Measurements from ENCODE around the gene APMAP. TPM values are rescaled to one million over a fixed set of nuclear protein-coding genes. Genes with fewer than 3 reads are reported as not detected.

The APMAP gene
- total and polyA plus RNA-seq, 2 experiments from 2014 or later, result 110 to 123 TPM

DNA sequence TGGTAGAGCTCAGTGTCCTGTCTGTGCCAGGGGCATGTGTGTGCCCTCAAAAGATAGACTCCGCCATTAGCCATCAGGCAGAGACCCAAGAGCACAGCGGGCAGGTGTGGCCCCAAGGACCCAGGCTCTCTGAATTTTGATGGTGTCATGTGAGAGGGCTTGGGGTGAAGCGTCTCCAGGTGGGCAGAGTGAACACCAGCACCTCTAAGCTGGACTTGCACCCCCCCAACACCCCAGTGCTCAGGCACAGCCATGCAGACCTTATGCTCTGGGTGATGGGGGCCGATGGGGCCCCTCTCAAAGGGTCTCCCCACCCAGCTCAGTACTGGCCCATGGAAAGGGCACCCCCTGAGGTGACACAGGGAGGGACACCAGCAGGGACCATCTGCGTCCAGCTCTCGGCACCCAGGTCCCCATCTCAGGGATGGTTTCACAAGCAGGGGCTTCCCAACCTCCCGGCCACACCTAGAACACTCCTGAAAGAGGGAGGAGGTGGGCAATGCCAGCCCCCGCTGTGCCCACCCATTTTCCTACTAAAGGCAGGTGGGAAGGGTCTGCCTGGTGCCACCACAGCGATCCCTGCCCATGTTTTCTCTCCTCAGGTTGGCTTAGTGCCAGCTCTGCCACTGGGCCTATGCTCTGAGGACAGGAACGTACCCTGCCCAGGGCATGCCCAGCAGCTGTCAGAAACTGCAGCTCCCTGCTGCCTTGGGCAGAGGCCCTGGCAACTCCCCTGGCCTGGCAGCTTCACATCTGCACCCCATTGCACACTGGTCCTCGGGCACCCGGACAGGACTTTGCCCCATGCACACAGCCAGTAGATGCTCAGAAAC, 40.0 kb downstream of the APMAP start:
- H2AFZ ChIP-seq, result no peak overlapping the region
- WGBS (ENCODE audit: low lambda C conversion rate, missing lambda C conversion rate), result 89% methylated on average over 12 of the region's 12 CpGs
- H3K27ac ChIP-seq, result no peak overlapping the region
- no peaks in the 10 kb centered on the region for H3K9me3 ChIP-seq (ENCODE audit: low read depth)
- H3K27me3 ChIP-seq, result no peaks in the 10 kb centered on the region
- no peaks in the 10 kb centered on the region for H3K9me2 ChIP-seq (replicated peaks; ENCODE audit: insufficient read depth)
- no peaks in the 10 kb centered on the region for H3K36me3 ChIP-seq (replicated peaks; ENCODE audit: insufficient read depth, low read depth)
- H3K4me1 ChIP-seq (ENCODE audit: insufficient read depth), result no peaks in the 10 kb centered on the region
- H3K4me3 ChIP-seq, result no peak overlapping the region
- TF ChIP-seq EZH2 (IDR thresholded peaks at IDR 0.05; ENCODE audit: borderline replicate concordance) (no peak), EZH2phosphoT487 (IDR thresholded peaks at IDR 0.05; ENCODE audit: low read depth, severe bottlenecking, unreplicated experiment) (no peak)
- TF ChIP-seq, protein P1, sequence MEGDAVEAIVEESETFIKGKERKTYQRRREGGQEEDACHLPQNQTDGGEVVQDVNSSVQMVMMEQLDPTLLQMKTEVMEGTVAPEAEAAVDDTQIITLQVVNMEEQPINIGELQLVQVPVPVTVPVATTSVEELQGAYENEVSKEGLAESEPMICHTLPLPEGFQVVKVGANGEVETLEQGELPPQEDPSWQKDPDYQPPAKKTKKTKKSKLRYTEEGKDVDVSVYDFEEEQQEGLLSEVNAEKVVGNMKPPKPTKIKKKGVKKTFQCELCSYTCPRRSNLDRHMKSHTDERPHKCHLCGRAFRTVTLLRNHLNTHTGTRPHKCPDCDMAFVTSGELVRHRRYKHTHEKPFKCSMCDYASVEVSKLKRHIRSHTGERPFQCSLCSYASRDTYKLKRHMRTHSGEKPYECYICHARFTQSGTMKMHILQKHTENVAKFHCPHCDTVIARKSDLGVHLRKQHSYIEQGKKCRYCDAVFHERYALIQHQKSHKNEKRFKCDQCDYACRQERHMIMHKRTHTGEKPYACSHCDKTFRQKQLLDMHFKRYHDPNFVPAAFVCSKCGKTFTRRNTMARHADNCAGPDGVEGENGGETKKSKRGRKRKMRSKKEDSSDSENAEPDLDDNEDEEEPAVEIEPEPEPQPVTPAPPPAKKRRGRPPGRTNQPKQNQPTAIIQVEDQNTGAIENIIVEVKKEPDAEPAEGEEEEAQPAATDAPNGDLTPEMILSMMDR (IDR thresholded peaks at IDR 0.05; ENCODE audit: poor library complexity), result no peak
- H4K20me1 ChIP-seq (ENCODE audit: insufficient read depth, poor library complexity, severe bottlenecking), result no peaks in the 10 kb centered on the region
- no peak for DNase-seq (ENCODE audit: low spot score)
- no peak overlapping the region for H3K4me2 ChIP-seq
- H3K79me2 ChIP-seq, result no peaks in the 10 kb centered on the region

DNA sequence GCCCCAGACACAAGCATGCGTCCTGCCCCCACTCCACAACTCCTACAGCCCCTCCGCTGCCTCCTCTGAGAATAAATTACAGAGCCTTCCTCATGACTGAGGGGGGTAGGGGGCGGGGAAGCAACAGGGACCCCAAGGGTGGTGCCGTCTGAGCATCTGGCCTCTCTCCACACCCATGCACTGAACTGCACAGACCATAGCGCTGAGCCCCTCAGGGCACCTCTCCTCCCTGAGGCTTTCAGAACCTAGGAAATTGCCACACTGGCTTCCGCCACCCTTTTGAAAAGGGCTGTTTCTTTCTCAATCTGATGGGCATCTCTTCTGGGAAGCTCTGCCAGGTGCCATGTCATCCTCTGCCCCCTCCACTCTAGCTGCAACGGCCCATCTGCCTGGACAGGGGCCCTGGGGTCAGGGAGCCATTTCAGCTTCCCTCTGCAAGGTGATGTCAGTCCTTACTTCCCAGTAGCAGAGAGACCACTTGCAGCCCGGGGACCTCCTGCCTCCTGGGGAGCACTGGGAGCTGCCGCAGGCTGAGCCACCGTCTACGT, 40.9 kb downstream of the APMAP start:
- TF ChIP-seq, protein P1 (IDR thresholded peaks at IDR 0.05; ENCODE audit: poor library complexity), result no peak
- TF ChIP-seq EZH2 (IDR thresholded peaks at IDR 0.05; ENCODE audit: borderline replicate concordance) (no peak), EZH2phosphoT487 (IDR thresholded peaks at IDR 0.05; ENCODE audit: low read depth, severe bottlenecking, unreplicated experiment) (no peak)
- no peaks in the 10 kb centered on the region for H3K27me3 ChIP-seq

DNA sequence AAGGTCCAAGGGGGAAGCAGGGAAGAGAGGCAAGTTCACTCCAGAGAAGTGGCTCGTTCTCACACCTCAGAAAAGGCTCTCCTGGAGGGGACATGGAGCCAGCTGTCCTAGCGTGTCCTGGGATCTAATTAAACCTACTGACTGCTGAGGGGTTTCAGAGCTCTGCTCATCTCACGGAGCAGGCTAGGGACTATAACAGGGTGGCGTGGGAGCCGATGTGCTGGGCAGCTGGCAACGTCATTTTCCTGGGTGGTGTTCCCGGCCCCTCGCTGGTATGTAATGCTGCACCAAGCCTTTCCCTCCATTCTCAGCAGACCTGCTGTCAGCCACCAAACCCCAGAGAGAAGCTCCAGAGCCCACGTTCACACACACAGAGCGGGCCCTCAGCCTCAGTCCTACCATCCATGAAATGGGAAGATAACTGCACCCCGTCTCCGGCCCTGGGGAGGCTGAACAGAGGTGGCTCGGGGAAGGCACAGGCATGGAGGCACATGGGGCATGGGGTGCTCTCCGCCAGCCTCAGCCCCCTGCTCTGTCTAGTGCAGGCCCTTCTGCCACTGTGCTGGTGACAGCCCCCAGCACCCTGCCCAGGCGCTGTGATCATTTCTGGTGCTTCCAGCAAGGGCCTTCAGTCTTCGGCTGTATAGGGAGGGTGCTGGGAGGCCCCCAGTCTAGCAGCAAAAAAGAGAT, 41.6 kb downstream of the APMAP start:
- H3K9me2 ChIP-seq (replicated peaks; ENCODE audit: insufficient read depth), result no peaks in the 10 kb centered on the region
- no peak overlapping the region for H2AFZ ChIP-seq
- no peaks in the 10 kb centered on the region for H3K27me3 ChIP-seq
- H3K4me2 ChIP-seq, result no peak overlapping the region
- H3K27ac ChIP-seq, result no peak overlapping the region
- H3K79me2 ChIP-seq, result no peaks in the 10 kb centered on the region
- TF ChIP-seq EZH2phosphoT487 (IDR thresholded peaks at IDR 0.05; ENCODE audit: low read depth, severe bottlenecking, unreplicated experiment) (no peak), EZH2 (IDR thresholded peaks at IDR 0.05; ENCODE audit: borderline replicate concordance) (no peak)
- DNase-seq (ENCODE audit: low spot score), result no peak
- no peaks in the 10 kb centered on the region for H3K4me1 ChIP-seq (ENCODE audit: insufficient read depth)
- no peaks in the 10 kb centered on the region for H4K20me1 ChIP-seq (ENCODE audit: insufficient read depth, poor library complexity, severe bottlenecking)
- H3K4me3 ChIP-seq, result no peak overlapping the region
- no peaks in the 10 kb centered on the region for H3K36me3 ChIP-seq (replicated peaks; ENCODE audit: insufficient read depth, low read depth)
- H3K9me3 ChIP-seq (ENCODE audit: low read depth), result no peaks in the 10 kb centered on the region
- 88% methylated on average over 16 of the region's 16 CpGs for WGBS (ENCODE audit: low lambda C conversion rate, missing lambda C conversion rate)

More for the DNA sequence above, 40.9 kb downstream of the APMAP start:
- Histone ChIP-seq H3K36me3 (replicated peaks; ENCODE audit: insufficient read depth, low read depth) (no peaks in the 10 kb centered on the region), H3K4me2 (no peak overlapping the region), H3K9me3 (ENCODE audit: low read depth) (no peaks in the 10 kb centered on the region), H2AFZ (no peak overlapping the region), H3K9me2 (replicated peaks; ENCODE audit: insufficient read depth) (no peaks in the 10 kb centered on the region), H3K4me3 (no peak overlapping the region), H3K79me2 (no peaks in the 10 kb centered on the region), H4K20me1 (ENCODE audit: insufficient read depth, poor library complexity, severe bottlenecking) (no peaks in the 10 kb centered on the region), H3K4me1 (ENCODE audit: insufficient read depth) (no peaks in the 10 kb centered on the region), H3K27ac (no peak overlapping the region)
- DNase-seq (ENCODE audit: low spot score), result no peak
- WGBS (ENCODE audit: low lambda C conversion rate, missing lambda C conversion rate), result 78% methylated on average over 11 of the region's 11 CpGs
